Esophagus muscularis mucosa (tissue), 4 donors: ENCODE results near the gene BMAL1. TPM values are rescaled to one million over a fixed set of nuclear protein-coding genes. Genes with fewer than 3 reads are reported as not detected.

Source experiments
- DNase-seq: peaks from one replicate; pipeline ENCODE4 v3.0.0-alpha.2; 2017; ENCODE audit errors: extremely low spot score
- H3K27ac ChIP-seq, 4 donors: fragments of 200-600 bp; sonication (generic); replicated peaks in 1 of 4; 1 replicate in 3 of 4; 2 replicates in 1 of 4; pipeline ENCODE4 v1.5.1; 2016 to 2019; ENCODE audit warnings: mild to moderate bottlenecking in 1 of 4
- H3K27me3 ChIP-seq, 4 donors: fragments of 200-600 bp; sonication (generic); one replicate each; pipeline versions ENCODE4 v1.5.1 to v1.6.0; 2016 to 2019
- H3K36me3 ChIP-seq, 4 donors: fragments of 200-600 bp; sonication (generic); one replicate each; pipeline ENCODE4 v1.5.1; 2016 to 2019
- H3K4me1 ChIP-seq, 4 donors: fragments of 200-600 bp; sonication (generic); one replicate each; pipeline ENCODE4 v1.5.1; 2016 to 2019
- H3K4me3 ChIP-seq, 4 donors: fragments of 200-600 bp; sonication (generic); 1 replicate in 2 of 4; 2 replicates in 2 of 4; pipeline ENCODE4 v1.5.1; 2016 to 2019; ENCODE audit warnings: mild to moderate bottlenecking in 4 of 4, moderate library complexity in 1 of 4
- H3K9me3 ChIP-seq, 4 donors: fragments of 200-600 bp; sonication (generic); 1 replicate in 3 of 4; 2 replicates in 1 of 4; pipeline ENCODE4 v1.5.1; 2016 to 2019
- CTCF ChIP-seq, 3 experiments: fragments of 200-600 bp in 2 of 3; fragments of 450-650 bp in 1 of 3; sonication (generic) in 2 of 3; IDR thresholded peaks; one replicate each; pipeline ENCODE4 v1.5.1; 2017 to 2019; ENCODE audit warnings: antibody characterized with exemption in 3 of 3, mild to moderate bottlenecking in 2 of 3, moderate library complexity in 1 of 3
- EP300 ChIP-seq: sonication (generic); formaldehyde crosslinking; IDR thresholded peaks from one replicate; pipeline ENCODE4 v1.6.1; 2017; ENCODE audit warnings: antibody characterized with exemption
- POLR2A ChIP-seq: fragments of 450-650 bp; IDR thresholded peaks from one replicate; pipeline ENCODE4 v1.6.1; 2017; ENCODE audit warnings: antibody characterized with exemption, moderate library complexity, mild to moderate bottlenecking, low read depth
- POLR2AphosphoS5 ChIP-seq, 2 donors: sonication (generic); formaldehyde crosslinking; IDR thresholded peaks; one replicate each; pipeline ENCODE4 v1.6.1; 2017; ENCODE audit warnings: antibody characterized with exemption in 2 of 2
- WGBS: methylation state at CpG from one replicate; pipeline ENCODE4 v1.1.5; 2018; 5-methylcytosine and 5-hydroxymethylcytosine counted together
- intact Hi-C: fragments of 100-400 bp; cut with DNase I; formaldehyde crosslinking; loops from one replicate; pipeline ENCODE4 v1.15.1; 2023
- total RNA-seq, 4 donors: library from RNA; depleted of rRNA; stranded (reverse); fragments of >200 nt; gene quantifications; one replicate each; pipeline versions ENCODE4 v1.1.0 to v1.2.1, GENCODE V29; 2016

BMAL1 gene
- total RNA-seq, 4 donors from 2014 or later = 31.1 to 36.4 (median 33.9) TPM

- Histone ChIP-seq H3K36me3 (peaks cover 0 to 8% (median 3%) of the 10 kb centered on the region in 4 donors), H3K27me3 (no peaks in the 10 kb centered on the region), H3K9me3 (no peaks in the 10 kb centered on the region), H3K27ac (no peak overlapping the region), H3K4me1 (peaks cover 8 to 20% (median 13%) of the 10 kb centered on the region in 4 donors), H3K4me3 (no peak overlapping the region)
- TF ChIP-seq EP300 (no peak), POLR2AphosphoS5 (IDR thresholded peaks at IDR 0.05) (no peak), POLR2A (no peak), CTCF (IDR thresholded peaks at IDR 0.05) (no peak)
- DNase-seq = no peak
- WGBS = 76% methylated on average over 5 of the region's 5 CpGs
- intact Hi-C loops = no loop called here
Measured at GRCh38 chr11:13324709-13325108, 47.1 kb downstream of the BMAL1 start.

GRCh38 chr11:13327421-13327820, 49.8 kb downstream of the BMAL1 start:
- 64% methylated on average over 4 of the region's 4 CpGs for WGBS
- intact Hi-C loops = no loop called here
- Histone ChIP-seq H3K9me3 (no peaks in the 10 kb centered on the region), H3K27me3 (no peaks in the 10 kb centered on the region), H3K27ac (no peak overlapping the region), H3K36me3 (peaks cover 0 to 5% (median under 1%) of the 10 kb centered on the region in 4 donors), H3K4me1 (peaks cover 24 to 37% (median 33%) of the 10 kb centered on the region in 4 donors), H3K4me3 (no peak overlapping the region)
- TF ChIP-seq POLR2AphosphoS5 (IDR thresholded peaks at IDR 0.05) = no peak
- TF ChIP-seq CTCF (IDR thresholded peaks at IDR 0.05) = no peak
- TF ChIP-seq EP300 = no peak
- TF ChIP-seq POLR2A = no peak
- DNase-seq = no peak

- Histone ChIP-seq H3K27me3 (no peaks in the 10 kb centered on the region), H3K4me1 (peaks cover 32 to 46% (median 41%) of the 10 kb centered on the region in 4 donors), H3K27ac (no peak overlapping the region), H3K9me3 (no peaks in the 10 kb centered on the region), H3K4me3 (no peak overlapping the region), H3K36me3 (peaks cover 0 to 5% (median 0%) of the 10 kb centered on the region in 4 donors)
- WGBS = 84% methylated on average over 5 of the region's 5 CpGs
- no peak for TF ChIP-seq EP300
- TF ChIP-seq POLR2A = no peak
- TF ChIP-seq CTCF (IDR thresholded peaks at IDR 0.05) = no peak
- TF ChIP-seq POLR2AphosphoS5 (IDR thresholded peaks at IDR 0.05) = no peak
- intact Hi-C loops = no loop called here
- DNase-seq = no peak
Measured at GRCh38 chr11:13328286-13328685, 50.7 kb downstream of the BMAL1 start.

- intact Hi-C loops = no loop called here
- 82% methylated on average over 7 of the region's 11 CpGs for WGBS
Measured at GRCh38 chr11:13329670-13330356, 52.2 kb downstream of the BMAL1 start.

More at GRCh38 chr11:13329670-13330356, 52.2 kb downstream of the BMAL1 start:
- Histone ChIP-seq H3K27ac (no peak overlapping the region), H3K4me3 (no peak overlapping the region), H3K4me1 (peaks cover 36 to 61% (median 56%) of the 10 kb centered on the region in 4 donors), H3K27me3 (no peaks in the 10 kb centered on the region), H3K36me3 (peaks cover 0 to 5% (median 0%) of the 10 kb centered on the region in 4 donors), H3K9me3 (no peaks in the 10 kb centered on the region)
- DNase-seq = no peak
- TF ChIP-seq POLR2AphosphoS5 (IDR thresholded peaks at IDR 0.05) (no peak), EP300 (no peak), POLR2A (no peak), CTCF (IDR thresholded peaks at IDR 0.05) (no peak)
